Mucosa of rectum (tissue), 2 donors: Measurements from ENCODE around the gene NCOA1.

Source experiments
- H3K27ac ChIP-seq, 2 donors: one replicate each; pipeline ENCODE4 v1.7.0; 2013; ENCODE audit warnings: inconsistent platforms in 2 of 2, low read depth in 2 of 2, low read length in 2 of 2
- H3K27me3 ChIP-seq, 2 donors: one replicate each; pipeline ENCODE4 v1.7.0; 2013; ENCODE audit warnings: low read length in 2 of 2; ENCODE audit not compliant: control insufficient read depth in 2 of 2, insufficient read depth in 2 of 2
- H3K36me3 ChIP-seq, 2 donors: one replicate each; pipeline ENCODE4 v1.7.0; 2013; ENCODE audit warnings: low read length in 2 of 2; ENCODE audit not compliant: control insufficient read depth in 2 of 2, insufficient read depth in 2 of 2
- H3K4me1 ChIP-seq, 2 donors: one replicate each; pipeline ENCODE4 v1.7.0; 2013; ENCODE audit warnings: low read length in 2 of 2, mild to moderate bottlenecking in 1 of 2; ENCODE audit not compliant: control insufficient read depth in 2 of 2, insufficient read depth in 2 of 2
- H3K4me3 ChIP-seq, 2 donors: one replicate each; pipeline ENCODE4 v1.7.0; 2013; ENCODE audit warnings: low read length in 2 of 2
- H3K9ac ChIP-seq, 2 donors: one replicate each; pipeline ENCODE4 v1.7.0; 2013; ENCODE audit warnings: low read length in 2 of 2, low read depth in 1 of 2, mild to moderate bottlenecking in 1 of 2
- H3K9me3 ChIP-seq, 2 donors: one replicate each; pipeline ENCODE4 v1.7.0; 2013; ENCODE audit warnings: low read length in 2 of 2; ENCODE audit not compliant: control insufficient read depth in 2 of 2
- donor health status: healthy.
- donor health status: Normal muscosa, but diverticular disease.

NCOA1 gene

DNA sequence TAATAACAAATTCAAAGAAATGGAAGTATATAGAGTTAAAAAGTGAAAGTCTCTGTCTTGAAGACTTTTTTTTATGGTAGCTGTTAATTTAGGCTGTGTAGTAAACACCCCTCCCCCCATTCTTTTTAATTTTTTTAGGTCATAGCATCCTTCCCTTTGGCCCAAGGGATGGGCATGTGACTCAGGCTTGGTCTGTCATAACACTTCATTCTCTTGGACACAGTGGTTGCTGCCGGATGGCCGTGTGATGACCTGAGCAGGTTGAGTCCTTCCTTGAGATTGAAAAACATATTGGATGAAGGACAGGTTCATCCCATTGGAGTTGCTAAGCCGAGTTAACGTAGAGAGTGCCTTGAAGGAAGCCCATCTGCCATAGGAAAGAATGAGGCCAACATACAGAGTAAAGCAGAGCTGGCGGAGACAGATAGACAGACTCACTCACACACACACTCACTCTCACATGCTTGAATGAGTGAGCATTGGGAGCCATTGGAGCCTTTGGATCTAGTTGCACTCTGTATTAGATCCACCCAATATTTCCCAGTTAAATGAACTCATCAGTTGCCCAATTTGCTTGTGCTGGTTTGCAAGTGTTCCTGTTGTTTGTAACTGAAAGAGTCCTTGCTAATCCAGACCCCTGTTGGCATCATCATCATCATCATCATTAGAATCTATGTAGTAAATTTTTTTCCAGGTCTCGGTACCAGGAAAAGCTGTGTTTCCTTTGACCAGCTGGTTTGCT is 14.7 kb downstream of the NCOA1 start:
- no peak overlapping the region for H3K9ac ChIP-seq
- no peaks in the 10 kb centered on the region for H3K27me3 ChIP-seq
- no peak overlapping the region for H3K27ac ChIP-seq
- no peak overlapping the region for H3K4me3 ChIP-seq
- no peaks in the 10 kb centered on the region for H3K9me3 ChIP-seq
- peaks cover 0 to 3% of the 10 kb centered on the region in 2 donors for H3K4me1 ChIP-seq
- no peaks in the 10 kb centered on the region for H3K36me3 ChIP-seq

DNA sequence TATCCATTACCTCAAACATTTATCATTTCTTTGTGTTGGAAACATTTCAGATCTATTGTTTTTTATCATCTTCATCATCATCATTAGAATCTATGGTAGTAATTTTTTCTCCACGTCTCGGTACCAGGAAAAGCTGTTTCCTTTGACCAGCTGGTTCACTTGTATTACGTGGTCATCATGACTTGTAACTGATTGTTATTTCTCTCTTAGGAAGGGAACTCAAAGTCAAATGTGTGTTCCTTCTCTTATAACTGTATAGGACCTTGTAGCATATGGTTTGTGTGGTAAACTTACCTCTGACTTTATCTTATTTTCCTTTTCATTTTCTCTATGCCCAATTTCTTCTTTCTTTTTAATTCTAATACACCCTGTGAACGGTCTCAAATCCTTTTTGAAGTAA is 16.5 kb downstream of the NCOA1 start:
- no peaks in the 10 kb centered on the region for H3K9me3 ChIP-seq
- H3K27me3 ChIP-seq, result no peaks in the 10 kb centered on the region
- no peak overlapping the region for H3K27ac ChIP-seq
- H3K9ac ChIP-seq, result no peak overlapping the region
- no peaks in the 10 kb centered on the region for H3K36me3 ChIP-seq
- no peak overlapping the region for H3K4me3 ChIP-seq
- H3K4me1 ChIP-seq, result peaks cover 2 to 3% of the 10 kb centered on the region in 2 donors

DNA sequence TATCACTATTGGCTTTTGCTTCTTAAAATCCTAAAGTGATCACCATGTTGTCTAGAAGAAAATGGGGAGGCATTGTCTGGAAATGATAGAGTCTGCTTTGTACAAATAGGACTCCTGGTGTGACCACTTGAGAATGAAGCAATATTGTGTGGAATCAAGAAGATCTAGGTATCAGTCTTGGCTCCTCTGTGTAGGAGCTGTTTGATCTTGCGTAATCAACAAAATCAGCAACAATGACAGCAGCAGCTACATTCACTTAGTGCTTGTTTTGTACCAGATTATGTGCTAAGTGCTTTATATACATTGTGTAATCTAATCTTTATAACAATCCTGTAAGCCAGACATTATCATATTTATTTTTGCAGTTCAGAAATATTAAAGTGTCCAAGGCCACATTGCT is 17.8 kb downstream of the NCOA1 start:
- no peaks in the 10 kb centered on the region for H3K27me3 ChIP-seq
- H3K4me1 ChIP-seq, result peaks cover 2 to 3% of the 10 kb centered on the region in 2 donors
- H3K27ac ChIP-seq, result no peak overlapping the region
- H3K36me3 ChIP-seq, result no peaks in the 10 kb centered on the region
- H3K9ac ChIP-seq, result no peak overlapping the region
- H3K4me3 ChIP-seq, result no peak overlapping the region
- no peaks in the 10 kb centered on the region for H3K9me3 ChIP-seq

DNA sequence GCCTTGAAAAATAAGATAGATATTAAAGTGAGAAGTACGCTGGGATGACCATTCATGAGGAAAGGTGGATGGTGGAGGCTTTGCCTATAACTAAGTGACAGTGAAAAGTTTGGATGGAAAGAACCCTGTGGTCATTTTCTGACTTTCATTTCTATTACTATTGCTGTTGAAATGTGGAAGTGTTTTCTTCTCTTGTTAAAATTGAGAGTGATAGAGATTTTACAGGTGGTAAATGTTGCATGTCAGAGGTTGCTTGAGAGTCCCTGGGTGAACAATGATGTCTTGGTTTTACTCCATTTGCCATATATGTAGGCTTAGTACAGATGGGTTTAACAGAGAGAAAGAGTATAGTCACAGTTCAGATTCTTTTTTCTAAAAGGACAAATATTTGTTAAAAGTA is 18.4 kb downstream of the NCOA1 start:
- peaks cover 2 to 3% of the 10 kb centered on the region in 2 donors for H3K4me1 ChIP-seq
- no peak overlapping the region for H3K9ac ChIP-seq
- no peak overlapping the region for H3K27ac ChIP-seq
- H3K4me3 ChIP-seq, result no peak overlapping the region
- no peaks in the 10 kb centered on the region for H3K36me3 ChIP-seq
- no peaks in the 10 kb centered on the region for H3K27me3 ChIP-seq
- H3K9me3 ChIP-seq, result no peaks in the 10 kb centered on the region

DNA sequence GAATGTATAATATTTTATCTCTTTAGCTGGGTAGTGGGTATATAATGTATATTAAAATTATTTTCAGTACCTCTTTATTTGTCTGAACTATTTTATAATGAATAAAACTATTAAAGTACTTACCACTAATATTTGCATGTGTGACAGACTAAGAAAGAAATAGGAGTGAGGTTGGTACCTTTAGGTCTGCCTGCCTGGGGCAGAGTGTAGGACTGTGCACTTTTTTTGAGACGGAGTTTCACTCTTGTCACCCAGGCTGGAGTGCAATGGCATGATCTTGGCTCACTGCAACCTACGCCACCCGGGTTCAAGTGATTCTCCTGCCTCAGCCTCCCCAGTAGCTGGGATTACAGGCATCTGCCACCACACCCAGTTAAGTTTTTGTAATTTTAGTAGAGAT is 18.8 kb downstream of the NCOA1 start:
- H3K9ac ChIP-seq, result no peak overlapping the region
- no peak overlapping the region for H3K27ac ChIP-seq
- peaks cover 2 to 3% of the 10 kb centered on the region in 2 donors for H3K4me1 ChIP-seq
- no peak overlapping the region for H3K4me3 ChIP-seq
- H3K36me3 ChIP-seq, result no peaks in the 10 kb centered on the region
- H3K9me3 ChIP-seq, result no peaks in the 10 kb centered on the region
- H3K27me3 ChIP-seq, result no peaks in the 10 kb centered on the region

DNA sequence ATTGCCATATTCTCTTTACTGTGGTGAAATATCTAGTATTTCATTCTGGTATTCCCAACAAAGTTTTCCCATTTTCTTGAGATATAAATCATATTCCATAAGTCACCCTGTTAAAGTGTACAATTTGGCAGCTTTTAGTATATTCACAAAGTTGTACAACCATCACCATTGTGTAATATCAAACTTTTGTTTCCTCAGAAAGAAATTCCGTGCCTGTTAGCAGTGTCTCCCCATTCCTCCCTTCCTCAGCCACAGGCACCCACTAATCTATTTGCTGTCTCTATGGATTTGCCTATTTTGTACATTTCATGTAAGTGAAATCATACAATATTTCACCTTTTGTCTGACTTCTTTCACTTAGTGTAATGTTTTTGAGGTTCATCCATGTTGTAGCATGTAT is 19.7 kb downstream of the NCOA1 start:
- Histone ChIP-seq H3K9me3 (no peaks in the 10 kb centered on the region), H3K9ac (no peak overlapping the region), H3K4me3 (no peak overlapping the region), H3K27me3 (no peaks in the 10 kb centered on the region), H3K36me3 (no peaks in the 10 kb centered on the region), H3K27ac (no peak overlapping the region), H3K4me1 (peaks cover 2 to 3% of the 10 kb centered on the region in 2 donors)

DNA sequence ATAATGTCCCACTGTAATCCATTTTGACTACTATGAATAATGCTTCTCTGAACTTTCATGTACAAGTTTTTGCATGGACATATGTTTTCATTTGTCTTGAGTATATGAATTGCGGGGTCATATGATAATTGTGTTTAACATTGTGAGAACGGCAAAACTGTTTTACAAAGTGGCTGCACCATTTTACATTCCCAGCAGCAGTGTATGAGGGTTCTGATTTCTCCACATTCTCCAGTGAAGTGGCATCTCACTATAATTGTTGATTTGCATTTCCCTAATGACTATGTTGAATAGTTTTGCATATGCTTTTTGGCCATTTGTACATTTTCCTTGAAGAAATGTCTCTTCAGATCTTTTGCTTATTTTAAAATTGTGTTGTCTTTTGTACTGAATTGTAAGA is 20.1 kb downstream of the NCOA1 start:
- Histone ChIP-seq H3K36me3 (no peaks in the 10 kb centered on the region), H3K4me1 (peaks cover 2 to 3% of the 10 kb centered on the region in 2 donors), H3K9ac (no peak overlapping the region), H3K9me3 (no peaks in the 10 kb centered on the region), H3K27me3 (no peaks in the 10 kb centered on the region), H3K27ac (no peak overlapping the region), H3K4me3 (no peak overlapping the region)

DNA sequence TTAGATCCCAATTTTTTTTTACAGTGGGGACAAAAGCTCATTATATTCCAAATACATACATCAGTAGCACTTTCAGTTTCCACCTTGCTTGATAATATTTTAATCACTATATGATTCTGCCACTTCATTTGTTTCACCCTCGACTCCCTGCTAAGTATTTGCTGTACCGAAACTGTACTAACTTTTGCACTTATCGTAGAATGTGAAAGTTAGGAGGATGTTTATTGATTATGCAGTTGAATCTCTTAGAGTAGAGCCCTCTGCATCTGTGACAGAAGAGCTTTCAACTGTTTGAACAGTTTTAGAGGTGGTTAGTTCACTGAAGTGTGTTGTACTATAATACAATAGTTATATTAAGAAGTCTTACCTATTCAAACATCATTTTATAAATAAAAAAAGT is 20.8 kb downstream of the NCOA1 start:
- H3K27ac ChIP-seq, result no peak overlapping the region
- no peak overlapping the region for H3K4me3 ChIP-seq
- no peak overlapping the region for H3K9ac ChIP-seq
- no peaks in the 10 kb centered on the region for H3K36me3 ChIP-seq
- peaks cover 2 to 3% of the 10 kb centered on the region in 2 donors for H3K4me1 ChIP-seq
- no peaks in the 10 kb centered on the region for H3K9me3 ChIP-seq
- H3K27me3 ChIP-seq, result no peaks in the 10 kb centered on the region

DNA sequence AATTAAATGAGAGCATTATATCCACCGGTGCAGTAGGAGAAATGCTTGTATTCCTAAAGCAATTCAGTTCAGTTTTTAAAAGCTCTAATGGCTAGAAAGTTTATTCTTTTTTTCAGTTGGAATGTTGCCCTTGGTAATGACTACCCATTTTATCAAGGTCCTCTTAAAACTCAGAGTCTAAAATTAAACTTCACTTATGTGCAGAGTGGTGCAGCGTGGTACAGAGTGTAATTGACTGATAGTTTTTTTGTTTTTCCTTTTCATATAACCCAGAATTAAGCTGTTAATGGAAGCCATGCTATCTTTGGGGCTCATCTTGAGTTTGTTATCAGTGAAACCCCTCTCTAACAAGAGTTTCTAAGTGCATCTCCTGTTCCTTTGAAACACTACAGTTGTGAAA is 21.4 kb downstream of the NCOA1 start:
- H3K9ac ChIP-seq, result no peak overlapping the region
- no peak overlapping the region for H3K27ac ChIP-seq
- no peaks in the 10 kb centered on the region for H3K36me3 ChIP-seq
- H3K9me3 ChIP-seq, result no peaks in the 10 kb centered on the region
- no peak overlapping the region for H3K4me3 ChIP-seq
- no peaks in the 10 kb centered on the region for H3K27me3 ChIP-seq
- peaks cover 2 to 3% of the 10 kb centered on the region in 2 donors for H3K4me1 ChIP-seq

DNA sequence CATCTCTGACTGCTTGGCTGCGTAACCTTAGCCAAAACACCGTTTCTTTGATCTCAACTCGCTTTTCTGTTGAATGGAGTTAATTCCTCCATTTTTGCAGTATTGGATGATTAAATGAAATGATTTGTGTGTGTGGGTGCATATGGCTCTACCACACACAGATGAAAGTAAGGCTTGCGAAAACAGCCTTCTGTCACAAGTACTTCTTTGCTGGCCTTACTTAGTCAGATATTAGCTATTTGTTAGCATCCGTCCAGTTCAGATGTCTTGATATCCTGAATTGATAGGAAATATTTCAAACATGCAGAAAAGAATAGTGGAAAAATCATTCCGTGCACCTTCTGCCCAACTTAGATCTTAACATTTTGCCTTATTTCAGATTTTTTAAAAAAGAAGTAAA is 21.8 kb downstream of the NCOA1 start:
- Histone ChIP-seq H3K9ac (no peak overlapping the region), H3K4me1 (peaks cover 2 to 3% of the 10 kb centered on the region in 2 donors), H3K36me3 (no peaks in the 10 kb centered on the region), H3K27ac (no peak overlapping the region), H3K27me3 (no peaks in the 10 kb centered on the region), H3K4me3 (no peak overlapping the region), H3K9me3 (no peaks in the 10 kb centered on the region)
